ENCODE results near the gene TENM4. TPM values are rescaled to one million over a fixed set of nuclear protein-coding genes. Genes with fewer than 3 reads are reported as not detected.

The TENM4 gene
- total RNA-seq, 4 donors from 2014 or later: 16.8 to 158 (median 120) TPM

DNA sequence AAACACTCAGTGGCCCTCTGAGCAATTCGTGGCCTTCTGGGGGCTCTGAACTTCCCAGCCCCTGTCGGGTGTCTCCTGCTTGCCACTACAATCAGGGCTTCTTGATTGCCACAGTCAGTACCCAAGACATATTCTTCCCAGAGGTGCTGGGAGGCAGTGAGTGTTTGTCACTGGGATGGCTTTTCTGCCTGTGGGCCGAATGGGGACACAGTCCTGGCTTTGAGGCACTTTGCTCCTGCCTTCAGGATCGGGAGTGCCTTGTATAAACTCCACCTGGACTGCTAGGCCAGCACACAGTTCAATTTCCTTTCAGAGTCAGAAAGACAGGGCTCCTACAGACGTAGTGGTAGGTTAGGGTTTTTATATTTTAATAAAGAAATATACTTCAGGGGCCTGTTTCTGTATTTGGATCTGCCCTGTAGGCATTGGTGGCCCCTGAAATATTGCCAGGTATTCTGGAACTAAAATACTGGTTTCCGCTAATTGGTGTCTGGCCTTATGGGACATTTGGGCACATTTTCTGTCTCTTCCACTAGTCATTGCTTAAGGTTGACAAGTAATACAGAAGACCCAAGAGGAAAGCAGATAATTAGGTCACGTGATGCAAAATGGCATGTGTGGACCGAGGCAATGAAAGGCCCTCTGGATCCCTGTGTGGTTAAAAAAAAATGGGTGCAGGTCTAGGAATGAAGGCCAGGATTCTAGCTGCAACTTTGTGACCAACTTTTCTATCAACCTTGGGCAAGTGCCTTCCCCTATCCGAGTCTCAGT lies 767.8 kb downstream of the TENM4 start:
- no peaks in the 10 kb centered on the region for H3K9me3 ChIP-seq
- no peak overlapping the region for H3K27ac ChIP-seq
- intact Hi-C loops (cut with DNase I): no loop called here
- H3K36me3 ChIP-seq: no peaks in the 10 kb centered on the region
- H3K4me1 ChIP-seq: no peaks in the 10 kb centered on the region
- WGBS, 2 donors: 85 to 87% methylated on average over 8 to 9 of the region's 9 CpGs
- H3K27me3 ChIP-seq: no peaks in the 10 kb centered on the region
- no peak overlapping the region for H3K4me3 ChIP-seq (replicated peaks in 1 of 3)
- TF ChIP-seq CTCF (IDR thresholded peaks at IDR 0.05) (no peak), POLR2A (IDR thresholded peaks at IDR 0.05) (no peak)
- no peak for DNase-seq

- 98 to 100% methylated on average over 4 to 17 of the region's 17 CpGs for WGBS, 2 donors
- Histone ChIP-seq H3K36me3 (no peaks in the 10 kb centered on the region), H3K4me3 (replicated peaks in 1 of 3) (no peak overlapping the region), H3K9me3 (no peaks in the 10 kb centered on the region), H3K27me3 (no peaks in the 10 kb centered on the region), H3K4me1 (no peaks in the 10 kb centered on the region), H3K27ac (no peak overlapping the region)
- TF ChIP-seq CTCF (IDR thresholded peaks at IDR 0.05) (no peak), POLR2A (IDR thresholded peaks at IDR 0.05) (no peak)
- no peak for DNase-seq
- intact Hi-C loops (cut with DNase I): loop anchor here (10.0 kb wide), 1 partner anchor 46 kb away; no protein-coding TSS in a partner anchor
Measured at GRCh38 chr11:78669249-78669648, 771.6 kb downstream of the TENM4 start.

- Histone ChIP-seq H3K9me3 (no peaks in the 10 kb centered on the region), H3K4me1 (no peaks in the 10 kb centered on the region), H3K4me3 (replicated peaks in 1 of 3) (no peak overlapping the region), H3K36me3 (no peaks in the 10 kb centered on the region), H3K27me3 (no peaks in the 10 kb centered on the region), H3K27ac (no peak overlapping the region)
- TF ChIP-seq CTCF (IDR thresholded peaks at IDR 0.05) (no peak), POLR2A (IDR thresholded peaks at IDR 0.05) (no peak)
- intact Hi-C loops (cut with DNase I): loop anchor here (10.0 kb wide), 1 partner anchor 47 kb away; no protein-coding TSS in a partner anchor
- DNase-seq: no peak
- WGBS, 2 donors: 42 to 92% methylated on average over 2 of the region's 2 CpGs
Measured at GRCh38 chr11:78667461-78667860, 773.4 kb downstream of the TENM4 start.

- Histone ChIP-seq H3K4me3 (replicated peaks in 1 of 3) (no peak overlapping the region), H3K27me3 (no peaks in the 10 kb centered on the region)
Measured at GRCh38 chr11:78666675-78667160, 774.1 kb downstream of the TENM4 start.

More at GRCh38 chr11:78666675-78667160, 774.1 kb downstream of the TENM4 start:
- no peak for DNase-seq
- intact Hi-C loops (cut with DNase I): loop anchor here (10.0 kb wide), 1 partner anchor 48 kb away; no protein-coding TSS in a partner anchor
- TF ChIP-seq CTCF (IDR thresholded peaks at IDR 0.05) (no peak), POLR2A (IDR thresholded peaks at IDR 0.05) (no peak)
- H3K36me3 ChIP-seq: no peaks in the 10 kb centered on the region
- no peaks in the 10 kb centered on the region for H3K4me1 ChIP-seq
- no peak overlapping the region for H3K27ac ChIP-seq
- H3K9me3 ChIP-seq: no peaks in the 10 kb centered on the region
